Activated CD4-positive, alpha-beta memory T cell treated with anti-CD3 and anti-CD28 coated beads, Interleukin-2, amount 10 ng/mL, durations not matched to agents 7 days and 5 days (primary cell): ENCODE results near the gene KIAA0232. TPM values are rescaled to one million over a fixed set of nuclear protein-coding genes. Genes with fewer than 3 reads are reported as not detected.

Experiments
- CTCF ChIA-PET: fragments of 350-600 bp; sonication (Branson Sonifier 250); formaldehyde crosslinking; loops from one replicate; lab custom pipeline; 2021; ENCODE audit warnings: antibody characterized with exemption, inconsistent platforms; lab: Charles Lee
- POLR2A ChIA-PET: fragments of 350-600 bp; sonication (Branson Sonifier 250); formaldehyde crosslinking; loops from one replicate; lab custom pipeline; 2021; ENCODE audit warnings: antibody characterized with exemption; lab: Charles Lee
- DNase-seq: peaks from one replicate; pipeline ENCODE4 v3.0.0-alpha.2; 2020
- H3K27ac Mint-ChIP-seq: one replicate; pipeline ENCODE4 v1.8.0; 2021; ENCODE audit warnings: mild to moderate bottlenecking, mixed read lengths
- H3K27me3 Mint-ChIP-seq: one replicate; pipeline ENCODE4 v1.8.0; 2021; ENCODE audit warnings: mixed read lengths
- H3K36me3 Mint-ChIP-seq: one replicate; pipeline ENCODE4 v1.8.0; 2021; ENCODE audit warnings: low read depth, mixed read lengths
- H3K4me1 Mint-ChIP-seq: one replicate; pipeline ENCODE4 v1.8.0; 2021; ENCODE audit warnings: mixed read lengths
- H3K4me3 Mint-ChIP-seq: one replicate; pipeline ENCODE4 v1.8.0; 2021; ENCODE audit warnings: mild to moderate bottlenecking, mixed read lengths
- H3K9me3 Mint-ChIP-seq: one replicate; pipeline ENCODE4 v1.8.0; 2021; ENCODE audit warnings: mixed read lengths
- total RNA-seq, 2 experiments: library from RNA; stranded (reverse); gene quantifications; one replicate each; pipeline ENCODE4 v1.2.3, GENCODE V29; 2021

KIAA0232 gene
- total RNA-seq, 2 experiments from 2014 or later: 23.2 to 24.1 TPM

GRCh38 chr4:6804082-6804752 is 21.7 kb downstream of the KIAA0232 start:
- Mint-ChIP-seq H3K36me3 (peaks cover 9% of the 10 kb centered on the region), H3K27ac (no peak overlapping the region), H3K27me3 (no peaks in the 10 kb centered on the region), H3K4me3 (no peak overlapping the region), H3K9me3 (no peaks in the 10 kb centered on the region), H3K4me1 (peaks cover 8% of the 10 kb centered on the region)
- DNase-seq: no peak
- ChIA-PET POLR2A (no interaction called here), CTCF (interaction anchor here (1.9 kb wide), 1 partner anchor 20 kb away, joined by 4 read pairs; no protein-coding TSS in a partner anchor)

GRCh38 chr4:6806924-6807626 is 24.5 kb downstream of the KIAA0232 start:
- no peaks in the 10 kb centered on the region for H3K27me3 Mint-ChIP-seq
- no peak overlapping the region for H3K4me3 Mint-ChIP-seq
- no peak overlapping the region for H3K27ac Mint-ChIP-seq
- H3K9me3 Mint-ChIP-seq: no peaks in the 10 kb centered on the region
- no peak for DNase-seq
- peaks cover 2% of the 10 kb centered on the region for H3K4me1 Mint-ChIP-seq
- ChIA-PET POLR2A (interaction anchor here (1.2 kb wide), 1 partner anchor 22 kb away, joined by 3 read pairs; no protein-coding TSS in a partner anchor), CTCF (interaction anchor here (1.3 kb wide), 1 partner anchor 23 kb away, joined by 4 read pairs; no protein-coding TSS in a partner anchor)
- peaks cover 12% of the 10 kb centered on the region for H3K36me3 Mint-ChIP-seq

GRCh38 chr4:6808259-6808658 is 25.7 kb downstream of the KIAA0232 start:
- DNase-seq: no peak
- H3K4me3 Mint-ChIP-seq: no peak overlapping the region
- POLR2A ChIA-PET: no interaction called here
- H3K27ac Mint-ChIP-seq: no peak overlapping the region
- CTCF ChIA-PET: no interaction called here
- H3K9me3 Mint-ChIP-seq: no peaks in the 10 kb centered on the region
- no peaks in the 10 kb centered on the region for H3K4me1 Mint-ChIP-seq
- no peaks in the 10 kb centered on the region for H3K27me3 Mint-ChIP-seq
- H3K36me3 Mint-ChIP-seq: peaks cover 8% of the 10 kb centered on the region

GRCh38 chr4:6811165-6811564 is 28.6 kb downstream of the KIAA0232 start:
- ChIA-PET CTCF (no interaction called here), POLR2A (no interaction called here)
- Mint-ChIP-seq H3K27me3 (no peaks in the 10 kb centered on the region), H3K4me3 (no peak overlapping the region), H3K27ac (no peak overlapping the region), H3K36me3 (peaks cover 15% of the 10 kb centered on the region), H3K4me1 (peaks cover 5% of the 10 kb centered on the region), H3K9me3 (no peaks in the 10 kb centered on the region)
- no peak for DNase-seq

- no peaks in the 10 kb centered on the region for H3K9me3 Mint-ChIP-seq
- H3K27me3 Mint-ChIP-seq: no peaks in the 10 kb centered on the region
- POLR2A ChIA-PET: no interaction called here
- H3K27ac Mint-ChIP-seq: no peak overlapping the region
- no peak for DNase-seq
- H3K4me3 Mint-ChIP-seq: no peak overlapping the region
- peaks cover 8% of the 10 kb centered on the region for H3K4me1 Mint-ChIP-seq
- peaks cover 25% of the 10 kb centered on the region for H3K36me3 Mint-ChIP-seq
- CTCF ChIA-PET: no interaction called here
Measured at GRCh38 chr4:6812766-6813165, 30.2 kb downstream of the KIAA0232 start.

- Mint-ChIP-seq H3K36me3 (peaks cover 32% of the 10 kb centered on the region), H3K27ac (no peak overlapping the region), H3K4me3 (no peak overlapping the region), H3K27me3 (no peaks in the 10 kb centered on the region), H3K9me3 (peaks cover 4% of the 10 kb centered on the region), H3K4me1 (peaks cover 8% of the 10 kb centered on the region)
- DNase-seq: no peak
- CTCF ChIA-PET: no interaction called here
- POLR2A ChIA-PET: no interaction called here
Measured at GRCh38 chr4:6813725-6814124, 31.2 kb downstream of the KIAA0232 start.

- H3K27me3 Mint-ChIP-seq: no peaks in the 10 kb centered on the region
- H3K9me3 Mint-ChIP-seq: peaks cover 14% of the 10 kb centered on the region
- POLR2A ChIA-PET: interaction anchor here (0.7 kb wide), 1 partner anchor 14 kb away, joined by 3 read pairs; no protein-coding TSS in a partner anchor
- peaks cover 39% of the 10 kb centered on the region for H3K36me3 Mint-ChIP-seq
- H3K4me3 Mint-ChIP-seq: no peak overlapping the region
- H3K4me1 Mint-ChIP-seq: peaks cover 8% of the 10 kb centered on the region
- DNase-seq: no peak
- H3K27ac Mint-ChIP-seq: no peak overlapping the region
- CTCF ChIA-PET: no interaction called here
Measured at GRCh38 chr4:6815029-6815836, 32.7 kb downstream of the KIAA0232 start.

- POLR2A ChIA-PET: no interaction called here
- CTCF ChIA-PET: no interaction called here
- H3K27ac Mint-ChIP-seq: no peak overlapping the region
- peaks cover 46% of the 10 kb centered on the region for H3K36me3 Mint-ChIP-seq
- peaks cover 9% of the 10 kb centered on the region for H3K4me1 Mint-ChIP-seq
- no peaks in the 10 kb centered on the region for H3K27me3 Mint-ChIP-seq
- H3K4me3 Mint-ChIP-seq: no peak overlapping the region
- peaks cover 21% of the 10 kb centered on the region for H3K9me3 Mint-ChIP-seq
- no peak for DNase-seq
Measured at GRCh38 chr4:6819295-6819694, 36.8 kb downstream of the KIAA0232 start.

- ChIA-PET POLR2A (no interaction called here), CTCF (no interaction called here)
- H3K4me1 Mint-ChIP-seq: peaks cover 9% of the 10 kb centered on the region
- DNase-seq: no peak
- no peaks in the 10 kb centered on the region for H3K27me3 Mint-ChIP-seq
- H3K27ac Mint-ChIP-seq: no peak overlapping the region
- H3K4me3 Mint-ChIP-seq: no peak overlapping the region
- H3K36me3 Mint-ChIP-seq: peaks cover 49% of the 10 kb centered on the region
- peaks cover 21% of the 10 kb centered on the region for H3K9me3 Mint-ChIP-seq
Measured at GRCh38 chr4:6820695-6821094, 38.2 kb downstream of the KIAA0232 start.

- Mint-ChIP-seq H3K36me3 (peaks cover 40% of the 10 kb centered on the region), H3K9me3 (peaks cover 15% of the 10 kb centered on the region), H3K4me1 (peaks cover 10% of the 10 kb centered on the region), H3K27me3 (no peaks in the 10 kb centered on the region), H3K4me3 (no peak overlapping the region), H3K27ac (no peak overlapping the region)
- ChIA-PET POLR2A (no interaction called here), CTCF (interaction anchor here (0.6 kb wide), 1 partner anchor 25 kb away, joined by 3 read pairs; no protein-coding TSS in a partner anchor)
- DNase-seq: no peak
Measured at GRCh38 chr4:6824071-6824470, 41.5 kb downstream of the KIAA0232 start.

GRCh38 chr4:6824772-6825402 is 42.4 kb downstream of the KIAA0232 start:
- Mint-ChIP-seq H3K9me3 (peaks cover 10% of the 10 kb centered on the region), H3K27ac (no peak overlapping the region), H3K36me3 (peaks cover 41% of the 10 kb centered on the region), H3K27me3 (no peaks in the 10 kb centered on the region), H3K4me1 (peaks cover 14% of the 10 kb centered on the region), H3K4me3 (no peak overlapping the region)
- DNase-seq: no peak
- ChIA-PET POLR2A (no interaction called here), CTCF (interaction anchor here (2.0 kb wide), 1 partner anchor 48 kb away, joined by 6 read pairs; no protein-coding TSS in a partner anchor)

GRCh38 chr4:6825403-6825802 is 42.9 kb downstream of the KIAA0232 start:
- ChIA-PET POLR2A (interaction anchor here (1.3 kb wide), 1 partner anchor 42 kb away, joined by 3 read pairs; no protein-coding TSS in a partner anchor), CTCF (interaction anchor here (2.0 kb wide), 1 partner anchor 48 kb away, joined by 6 read pairs; no protein-coding TSS in a partner anchor)
- Mint-ChIP-seq H3K27me3 (no peaks in the 10 kb centered on the region), H3K36me3 (peaks cover 37% of the 10 kb centered on the region), H3K27ac (no peak overlapping the region), H3K4me1 (peaks cover 14% of the 10 kb centered on the region), H3K9me3 (peaks cover 6% of the 10 kb centered on the region), H3K4me3 (no peak overlapping the region)
- no peak for DNase-seq
